Ureter (tissue), 1 donor: ENCODE data around the gene ANKRD1. TPM values are rescaled to one million over a fixed set of nuclear protein-coding genes. Genes with fewer than 3 reads are reported as not detected.
"Not testable (repeated sequence)": the region's sequence is repeated elsewhere in the genome, so short reads cannot be mapped to it uniquely, and the experiment has no call there.

Experiments used
- DNase-seq: peaks from one replicate; pipeline ENCODE4 v3.0.0-alpha.2; 2020; ENCODE audit warnings: low spot score
- total RNA-seq: library from RNA; stranded (reverse); gene quantifications from one replicate; pipeline ENCODE4 v1.2.4, GENCODE V29; 2023
- donor health status: DM: yes; HTN: yes; CAD: no.

ANKRD1 gene
- total RNA-seq, 1 donor from 2014 or later, result 0.62 TPM

DNA sequence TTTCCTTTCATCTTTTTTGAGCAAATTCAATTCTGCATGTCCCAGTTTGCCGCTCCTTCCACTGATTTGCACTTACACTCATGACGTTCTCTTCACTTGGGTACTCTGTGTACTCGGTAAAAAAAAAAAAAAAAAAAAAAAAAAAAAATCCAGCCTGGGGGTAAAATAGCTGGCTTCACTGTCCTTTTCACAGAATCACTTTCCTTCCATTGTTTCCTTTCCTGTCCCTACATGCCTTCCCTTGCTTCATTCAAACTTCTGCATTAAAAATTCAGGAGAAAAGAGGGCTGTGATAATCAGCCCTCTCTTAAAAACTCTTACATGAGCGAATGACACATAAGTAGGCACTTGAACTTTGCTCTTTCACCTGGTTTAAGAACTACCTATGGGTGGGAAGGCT lies 8.7 kb downstream of the ANKRD1 start:
- DNase-seq, result no peak

DNA sequence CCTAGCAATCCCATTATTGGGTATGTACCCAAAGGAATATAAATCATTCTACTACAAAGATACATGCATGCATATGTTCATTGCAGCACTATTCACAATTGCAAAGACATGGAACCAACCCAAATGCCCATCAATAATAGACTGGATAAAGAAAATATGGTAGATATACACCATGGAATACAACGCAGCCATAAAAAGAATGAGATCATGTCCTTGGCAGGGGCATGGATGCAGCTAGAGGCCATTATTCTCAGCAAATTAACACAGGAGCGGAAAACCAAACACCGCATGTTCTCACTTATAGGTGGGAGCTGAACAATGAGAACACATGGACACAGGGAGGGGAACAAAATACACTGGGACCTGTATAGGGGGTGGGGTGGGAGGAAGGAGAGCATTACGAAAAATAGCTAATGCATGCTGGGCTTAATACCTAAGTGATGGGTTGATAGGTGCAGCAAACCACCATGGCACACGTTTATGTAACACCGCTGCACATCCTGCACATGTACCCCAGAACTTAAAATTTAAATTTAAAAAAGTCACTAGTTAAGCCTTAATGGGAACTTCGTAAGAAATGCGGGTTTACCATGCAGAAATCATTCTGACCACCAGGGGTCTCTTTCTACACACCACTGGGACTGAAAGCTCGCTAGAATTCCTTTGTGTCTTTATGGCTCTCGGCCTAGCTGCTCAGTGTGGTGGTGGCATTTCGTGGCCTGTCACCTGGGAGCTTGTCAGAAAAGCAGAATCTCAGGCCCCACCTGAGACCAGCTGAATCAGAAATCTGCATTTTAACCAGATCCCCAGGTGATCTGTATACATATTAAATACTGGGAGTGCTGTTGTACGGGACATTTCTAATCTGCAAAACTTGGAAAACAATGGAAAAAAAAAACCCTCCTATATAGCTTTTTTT lies 9.5 kb downstream of the ANKRD1 start:
- DNase-seq, result peak; percentile 65

DNA sequence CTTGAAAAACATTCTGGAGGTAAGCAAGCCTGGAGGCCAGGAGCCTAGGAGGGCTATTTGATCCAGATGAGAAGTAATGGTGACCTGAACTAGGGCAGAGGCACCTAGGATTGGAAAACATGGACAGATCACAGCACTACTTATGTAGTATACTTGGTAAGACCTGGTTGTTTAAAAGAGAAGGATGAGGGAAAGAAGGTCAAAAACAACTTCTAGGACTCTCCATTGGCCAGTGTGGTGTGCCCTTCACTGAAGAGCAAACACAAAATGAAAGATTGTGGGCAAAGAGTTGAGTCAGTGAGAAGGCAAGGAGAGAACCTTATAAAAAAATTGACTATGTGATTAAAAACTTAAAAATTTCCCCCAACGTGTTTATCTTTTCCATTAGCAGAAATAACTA lies 14.3 kb downstream of the ANKRD1 start:
- DNase-seq, result no peak

DNA sequence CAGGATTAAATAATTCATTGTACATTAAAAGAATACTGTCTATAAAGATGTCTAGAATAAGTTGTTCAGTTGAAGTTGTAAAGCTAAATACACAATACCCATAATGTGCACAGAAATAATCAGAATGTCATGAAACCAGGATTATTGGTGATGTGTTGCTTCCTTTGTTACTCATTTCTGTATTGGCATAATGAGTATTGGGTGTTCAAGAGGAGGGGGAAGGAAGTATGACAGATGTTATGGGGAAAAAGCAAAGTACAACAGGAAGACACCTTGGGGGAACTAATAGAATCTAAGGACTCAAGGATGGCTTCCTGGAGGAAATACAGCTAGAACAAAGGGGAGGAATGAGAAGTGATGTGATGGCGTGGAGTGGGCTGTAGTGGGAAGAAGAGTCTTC lies 15.0 kb downstream of the ANKRD1 start:
- DNase-seq, result no peak

DNA sequence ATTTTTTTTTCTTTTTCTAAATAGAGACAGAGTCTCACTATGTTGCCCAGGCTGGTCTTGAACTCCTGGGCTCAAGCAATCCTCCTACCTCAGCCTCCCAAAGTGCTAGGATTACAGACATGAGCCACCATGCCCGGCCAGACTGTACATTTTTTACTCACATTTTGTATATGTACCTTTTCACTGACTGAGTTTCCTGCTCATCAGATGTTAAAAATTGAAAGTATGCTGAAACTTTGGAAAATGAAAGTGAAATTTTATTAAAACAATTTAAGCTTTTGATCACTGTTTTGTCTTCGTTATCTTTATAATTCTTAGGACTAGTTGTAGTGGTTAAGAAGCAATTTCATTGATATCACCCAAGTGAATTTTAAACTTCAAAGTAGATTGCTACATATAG lies 24.0 kb downstream of the ANKRD1 start:
- not testable (repeated sequence) for DNase-seq

DNA sequence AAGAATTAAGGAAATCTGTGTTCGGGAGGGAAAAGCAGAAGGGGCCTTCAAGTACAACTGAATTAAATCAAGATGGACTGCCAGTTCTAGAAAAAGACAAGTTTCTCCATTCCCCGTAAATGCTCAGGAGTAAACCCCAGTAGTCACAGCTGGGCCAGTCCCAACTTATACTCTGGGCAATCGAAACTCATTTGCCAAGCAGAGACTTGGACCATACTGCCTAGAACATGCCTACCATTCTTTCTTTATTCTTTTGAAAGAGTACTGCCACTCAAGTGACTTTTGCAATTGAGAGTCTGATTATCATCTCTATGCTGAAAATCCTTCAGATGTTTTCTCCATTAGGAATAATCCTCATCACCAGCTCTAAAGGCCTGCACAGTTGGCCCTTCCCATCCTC lies 27.7 kb downstream of the ANKRD1 start:
- DNase-seq, result no peak

DNA sequence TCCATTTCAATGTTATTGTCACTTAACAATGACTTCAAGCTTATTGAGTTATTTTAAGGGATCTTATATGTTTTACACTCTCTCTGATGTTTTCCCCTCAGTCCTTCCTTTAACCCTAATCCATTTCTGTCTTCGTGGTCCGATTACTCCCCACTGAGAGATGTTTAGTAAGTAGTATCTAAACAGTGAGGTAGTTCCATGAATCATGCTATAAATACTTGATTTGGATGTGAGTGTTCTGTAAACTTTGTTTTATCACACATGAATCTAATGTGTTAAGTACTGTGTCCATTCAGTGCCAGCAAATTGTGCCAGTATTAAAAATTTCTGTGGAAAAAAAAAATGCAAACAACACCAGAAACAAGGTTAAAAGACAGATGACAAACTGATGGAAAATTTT lies 30.5 kb downstream of the ANKRD1 start:
- no peak for DNase-seq

DNA sequence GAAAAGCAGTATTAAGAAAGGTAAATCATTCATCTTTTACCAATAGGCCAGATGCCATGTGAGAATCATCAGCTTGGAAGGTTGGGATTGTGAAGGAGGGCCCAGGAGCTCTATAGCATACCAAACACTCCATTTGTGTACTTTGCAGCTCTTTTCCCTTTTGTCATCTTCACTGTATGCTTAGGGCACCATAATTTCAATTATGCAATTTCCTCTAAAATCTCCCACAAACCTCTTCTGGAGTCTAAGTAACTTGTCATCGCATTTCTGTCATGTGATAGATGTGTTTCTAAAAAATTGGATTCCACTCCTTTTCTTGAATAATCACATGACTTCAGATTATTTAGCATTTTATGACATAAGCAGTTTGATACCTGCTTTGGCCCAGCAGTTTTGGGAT lies 31.3 kb downstream of the ANKRD1 start:
- no peak for DNase-seq

DNA sequence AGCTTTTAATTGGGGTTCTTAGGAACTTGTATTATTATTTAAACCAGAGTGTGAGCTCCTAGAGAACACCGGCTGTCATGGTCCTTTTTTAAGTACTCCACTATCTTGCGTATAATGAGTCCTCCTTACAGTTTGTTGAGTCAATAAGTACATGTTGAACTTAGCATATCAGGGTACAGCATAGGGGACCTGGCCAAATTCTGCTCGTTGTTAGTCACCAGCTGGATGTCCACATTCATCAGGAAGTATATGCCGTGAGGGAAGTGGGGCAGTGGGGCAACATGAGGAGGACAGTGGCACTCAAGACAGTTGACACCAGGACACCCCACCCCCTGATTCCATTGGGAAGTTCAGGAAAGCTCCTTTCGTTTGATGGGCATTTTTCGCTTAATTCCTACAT lies 32.5 kb downstream of the ANKRD1 start:
- DNase-seq, result no peak

DNA sequence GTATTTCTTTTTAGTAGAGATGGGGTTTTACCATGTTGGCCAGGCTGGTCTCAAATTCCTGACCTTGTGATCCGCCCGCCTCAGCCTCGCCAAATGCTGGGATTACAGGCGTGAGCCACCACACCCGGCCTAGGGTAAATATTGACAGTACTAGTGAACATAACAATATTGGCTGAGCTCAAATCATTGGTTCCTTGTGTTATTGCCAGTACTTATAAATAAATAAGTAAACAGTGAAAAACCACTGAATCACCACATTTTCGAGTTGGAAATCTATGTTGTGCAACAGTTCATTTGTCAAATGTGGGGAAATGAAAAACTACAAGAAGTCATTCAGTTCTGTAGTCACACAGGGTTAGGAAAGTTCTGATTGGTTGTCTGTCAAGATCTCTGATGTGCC lies 33.3 kb downstream of the ANKRD1 start:
- no peak for DNase-seq

DNA sequence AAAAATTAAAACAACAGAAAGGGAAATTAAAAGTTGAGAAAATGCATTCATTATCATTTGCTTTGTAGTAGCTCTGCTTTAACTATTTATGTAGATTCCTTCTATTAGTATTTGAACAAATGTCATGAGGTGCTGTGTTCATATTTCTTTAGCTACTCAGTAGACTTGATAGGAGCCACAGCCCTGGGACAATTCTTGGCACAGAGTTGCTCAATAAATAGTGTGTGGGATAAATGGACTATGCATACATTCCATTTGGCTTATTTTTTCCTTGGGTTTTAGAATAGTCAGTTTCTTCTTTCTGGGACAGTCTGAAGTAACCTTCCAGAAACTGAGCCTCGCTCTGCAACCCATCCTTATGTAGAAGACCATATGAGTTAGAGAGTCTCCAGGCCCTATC lies 35.7 kb downstream of the ANKRD1 start:
- no peak for DNase-seq

DNA sequence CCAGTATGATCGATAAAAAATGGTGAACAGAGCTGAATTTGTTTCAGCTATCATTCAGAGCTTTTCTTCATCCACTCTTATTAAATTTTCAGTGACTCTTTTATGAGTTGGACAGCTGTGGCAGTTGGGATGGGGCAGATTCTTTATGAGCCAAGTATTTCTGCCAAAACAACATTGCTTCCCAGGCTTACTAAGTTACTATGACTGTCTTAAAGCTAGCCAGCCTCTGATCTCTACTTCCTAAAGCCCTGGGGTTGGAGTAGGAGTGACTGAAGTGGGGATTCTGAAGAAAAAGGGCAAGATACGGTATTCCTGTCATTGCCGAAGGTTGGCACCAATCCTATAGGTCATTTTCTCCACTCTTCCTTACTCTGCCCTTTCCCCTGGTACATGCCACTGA lies 36.5 kb downstream of the ANKRD1 start:
- DNase-seq, result no peak

DNA sequence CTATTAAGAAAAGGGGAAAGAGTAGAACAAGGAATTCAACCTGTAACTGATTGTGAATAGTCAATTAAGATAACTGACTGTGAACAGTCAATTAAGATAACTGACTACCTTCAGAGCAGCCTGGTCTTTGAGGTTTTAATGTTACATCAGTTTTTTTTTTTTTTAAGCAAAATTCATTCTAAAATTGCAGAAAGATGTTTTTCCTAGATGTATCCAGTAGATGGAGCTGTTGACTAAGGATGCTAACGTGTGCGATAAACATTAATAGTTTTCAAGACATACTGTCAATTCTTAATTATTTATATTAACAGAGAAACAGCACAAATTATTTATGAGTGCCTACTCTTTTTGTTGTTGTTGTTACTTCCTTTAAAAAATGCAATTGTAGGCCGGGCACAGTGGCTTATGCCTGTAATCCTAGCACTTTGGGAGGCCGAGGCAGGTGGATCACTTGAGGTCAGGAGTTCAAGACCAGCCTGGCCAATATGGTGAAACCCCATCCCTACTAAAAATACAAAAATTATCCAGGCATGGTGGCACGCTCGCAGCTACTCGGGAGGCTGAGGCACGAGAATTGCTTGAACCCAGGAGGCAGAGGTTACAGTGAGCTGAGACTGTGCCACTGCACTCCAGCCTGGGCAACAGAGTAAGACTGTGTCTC lies 40.7 kb downstream of the ANKRD1 start:
- not testable (repeated sequence) for DNase-seq

DNA sequence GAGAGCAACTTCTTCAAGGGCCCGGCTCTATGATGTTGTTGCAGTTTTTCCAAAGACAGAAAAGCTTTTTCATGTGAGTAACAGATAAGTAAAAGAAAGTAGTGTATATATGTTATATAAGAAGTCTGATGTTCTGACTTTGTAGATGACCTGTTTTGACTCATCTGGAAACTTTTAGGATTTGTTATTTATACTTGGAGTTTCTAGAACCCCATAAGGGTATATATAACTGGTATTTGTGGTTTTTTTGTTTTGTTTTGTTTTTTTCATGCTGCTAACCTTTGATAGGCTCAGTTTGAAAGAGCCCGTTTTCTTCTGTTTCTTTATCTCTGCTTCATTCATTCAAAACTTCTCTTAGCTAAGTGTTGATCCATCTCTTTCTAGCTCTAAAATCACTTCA lies 41.8 kb downstream of the ANKRD1 start:
- DNase-seq, result no peak

DNA sequence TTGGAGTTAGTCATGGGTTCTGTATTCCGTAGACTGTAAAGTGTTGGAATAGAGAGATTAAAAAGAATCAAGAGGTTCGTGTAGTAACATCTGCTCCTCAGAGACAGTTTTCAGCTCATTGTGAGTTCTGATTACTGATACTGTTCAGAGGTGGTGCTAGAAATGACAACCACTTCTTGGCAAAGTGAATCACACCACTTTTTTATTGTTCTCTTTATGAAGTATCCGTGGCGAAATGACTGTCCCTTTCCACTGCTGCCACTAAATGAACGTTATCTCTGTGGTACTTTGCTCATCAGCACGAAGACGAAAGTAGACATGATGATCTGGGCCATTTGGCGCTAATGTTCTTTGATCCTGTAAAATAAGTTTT lies 48.3 kb downstream of the ANKRD1 start:
- no peak for DNase-seq

DNA sequence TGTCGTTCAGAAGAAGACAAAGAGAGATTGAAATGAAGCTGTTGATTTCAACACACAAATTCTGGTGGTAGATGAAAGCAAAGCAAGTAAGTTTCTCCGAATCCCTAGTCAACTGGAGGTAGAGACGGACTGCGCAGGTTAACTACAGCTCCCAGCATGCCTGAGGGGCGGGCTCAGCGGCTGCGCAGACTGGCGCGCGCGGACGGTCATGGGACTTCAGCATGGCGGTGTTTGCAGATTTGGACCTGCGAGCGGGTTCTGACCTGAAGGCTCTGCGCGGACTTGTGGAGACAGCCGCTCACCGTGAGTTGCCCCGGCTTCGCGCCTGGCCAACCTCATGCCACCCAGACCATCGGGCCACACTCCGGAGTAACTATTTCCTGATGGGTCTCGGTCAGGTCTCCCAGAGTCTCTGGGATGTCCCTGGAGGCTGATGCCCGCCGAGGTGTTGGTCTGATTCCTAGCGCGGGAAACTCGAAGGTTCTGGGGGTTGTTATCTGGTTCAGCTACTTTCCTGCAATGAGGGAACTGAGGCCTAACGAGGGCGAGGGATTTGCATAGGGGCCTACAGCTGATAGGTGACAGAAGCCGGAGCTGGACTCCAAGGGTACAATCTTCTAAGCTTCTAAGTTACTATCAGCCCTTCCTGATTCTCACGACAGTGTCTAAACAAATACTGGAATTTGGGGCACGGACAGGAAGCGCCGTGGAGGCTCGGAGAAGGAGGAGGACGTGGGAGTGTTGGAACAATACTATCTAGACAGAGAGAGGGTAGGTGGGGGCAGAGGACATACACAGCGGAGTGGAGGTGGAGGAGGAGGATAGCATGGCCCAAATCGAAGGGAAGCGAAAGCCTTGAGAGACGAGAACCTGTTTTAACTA lies 48.9 kb downstream of the ANKRD1 start, which contains the start of gene RPP30:
RPP30 (plus strand) TSS at position 209 of the 882 bp plus-strand sequence; CDS start at position 222, 13 bp downstream.
- peak; percentile 89 for DNase-seq

DNA sequence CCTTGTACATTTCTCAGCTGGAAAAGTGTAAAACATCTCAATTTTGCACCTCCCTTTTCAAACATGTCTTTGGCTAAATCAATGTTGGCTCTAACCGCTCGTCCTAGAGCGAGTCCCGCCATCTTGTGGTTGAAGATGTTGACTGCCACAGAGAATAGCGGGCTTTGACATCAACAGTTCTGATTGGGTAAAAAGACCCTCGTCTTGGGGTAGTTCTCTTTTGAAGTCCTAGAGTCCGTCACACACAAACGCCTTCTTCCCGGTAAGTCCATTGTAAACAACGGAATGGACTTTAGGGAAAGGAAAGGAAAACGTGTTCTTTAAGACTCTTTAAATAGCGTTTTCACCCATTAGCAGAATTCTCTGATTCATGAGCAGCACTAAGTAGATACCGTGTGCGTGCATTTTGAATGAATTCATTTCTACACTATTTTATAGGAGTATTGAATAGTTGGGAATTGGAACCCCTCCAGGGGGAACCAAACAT lies 49.6 kb downstream of the ANKRD1 start:
- DNase-seq, result no peak

DNA sequence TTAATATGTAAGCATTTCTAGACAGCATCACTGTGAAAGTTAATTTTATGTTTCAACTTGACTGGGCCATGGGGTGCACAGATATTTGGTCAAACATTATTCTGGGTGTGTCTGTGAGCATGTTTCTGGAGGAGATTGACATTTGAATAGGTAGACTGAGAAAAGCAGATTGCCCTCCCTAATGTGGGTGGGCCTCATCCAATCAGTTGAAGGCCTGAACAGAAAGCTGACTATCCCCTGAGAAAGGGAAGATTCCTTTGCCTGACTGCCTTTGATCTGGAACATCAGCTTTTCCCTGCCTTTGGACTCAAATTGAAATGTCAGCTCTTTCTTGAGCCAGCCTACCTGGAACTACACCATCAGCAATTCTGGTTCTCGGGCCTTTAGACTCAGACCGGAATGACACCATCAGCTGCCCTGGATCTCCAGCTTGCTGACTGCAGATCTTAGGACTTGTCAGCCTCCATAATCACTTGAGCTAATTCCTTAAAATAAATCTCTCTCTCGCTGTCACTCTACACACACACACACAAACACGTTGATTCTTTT lies 54.8 kb downstream of the ANKRD1 start:
- DNase-seq, result no peak

DNA sequence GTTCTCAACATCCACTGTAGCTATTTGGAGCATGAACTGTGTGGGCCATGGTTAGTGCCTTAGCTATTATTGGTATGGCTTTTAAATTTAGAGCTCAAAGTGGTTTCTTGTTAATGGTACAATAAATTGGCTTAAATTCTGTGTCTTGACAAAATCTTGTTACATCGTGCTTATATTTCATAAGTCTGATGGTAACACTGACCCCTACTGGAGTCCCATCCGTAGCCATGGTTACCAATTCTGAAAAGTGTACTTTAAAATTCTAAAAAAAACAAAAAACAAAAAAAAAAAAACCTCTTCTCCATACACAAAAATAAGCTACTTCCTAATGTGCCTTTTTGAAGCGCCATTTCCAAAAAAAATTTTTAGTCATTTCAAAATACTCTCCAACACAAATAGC lies 55.5 kb downstream of the ANKRD1 start:
- no peak for DNase-seq

DNA sequence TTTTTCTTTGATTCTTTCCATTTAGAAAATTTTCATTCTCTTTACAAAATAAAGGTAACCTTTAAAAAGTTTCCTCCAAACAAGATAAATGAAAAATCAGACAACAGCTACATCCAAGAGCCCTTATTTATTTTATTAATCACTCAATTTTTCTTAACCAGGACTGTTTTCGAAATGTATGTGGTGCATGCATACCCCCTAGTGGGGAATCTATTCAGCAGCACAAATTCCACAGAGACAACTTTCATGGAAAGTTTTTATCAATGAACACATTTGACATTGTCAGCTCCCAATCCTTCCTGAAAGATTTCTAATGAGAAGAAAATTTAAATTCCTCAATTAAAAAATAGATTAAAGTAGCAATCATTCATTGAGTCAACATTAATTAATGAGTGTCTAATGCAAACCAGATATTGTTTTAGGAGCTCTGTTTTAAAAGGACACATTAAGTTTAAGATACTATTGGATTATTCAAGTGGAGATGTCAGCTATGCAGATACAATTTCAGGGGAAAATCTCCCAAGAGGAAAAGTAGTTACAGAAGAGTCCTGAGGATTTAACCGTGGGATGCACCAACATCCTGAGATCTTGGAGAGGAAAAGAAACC lies 57.9 kb downstream of the ANKRD1 start:
- no peak for DNase-seq
